Fibroblast of pulmonary artery (primary cell): ENCODE results near the gene TASP1.
"Not testable (repeated sequence)": the region's sequence is repeated elsewhere in the genome, so short reads cannot be mapped to it uniquely, and the experiment has no call there.

Source experiments
- DNase-seq: peaks from one replicate; pipeline ENCODE4 v3.0.0-alpha.2; 2010; ENCODE audit warnings: low read depth
- H3K4me3 ChIP-seq: replicated peaks from 2 replicates; pipeline ENCODE4 v1.5.1; 2011; ENCODE audit warnings: low read depth, mild to moderate bottlenecking, control low read depth, low read length, moderate library complexity
- TF ChIP-seq, protein P1 (sequence below): IDR thresholded peaks from 2 replicates; pipeline ENCODE4 v1.5.1; 2011; ENCODE audit warnings: mild to moderate bottlenecking, control low read depth, low read length, inconsistent platforms; ENCODE audit errors: missing control alignments

Gene TASP1

DNA sequence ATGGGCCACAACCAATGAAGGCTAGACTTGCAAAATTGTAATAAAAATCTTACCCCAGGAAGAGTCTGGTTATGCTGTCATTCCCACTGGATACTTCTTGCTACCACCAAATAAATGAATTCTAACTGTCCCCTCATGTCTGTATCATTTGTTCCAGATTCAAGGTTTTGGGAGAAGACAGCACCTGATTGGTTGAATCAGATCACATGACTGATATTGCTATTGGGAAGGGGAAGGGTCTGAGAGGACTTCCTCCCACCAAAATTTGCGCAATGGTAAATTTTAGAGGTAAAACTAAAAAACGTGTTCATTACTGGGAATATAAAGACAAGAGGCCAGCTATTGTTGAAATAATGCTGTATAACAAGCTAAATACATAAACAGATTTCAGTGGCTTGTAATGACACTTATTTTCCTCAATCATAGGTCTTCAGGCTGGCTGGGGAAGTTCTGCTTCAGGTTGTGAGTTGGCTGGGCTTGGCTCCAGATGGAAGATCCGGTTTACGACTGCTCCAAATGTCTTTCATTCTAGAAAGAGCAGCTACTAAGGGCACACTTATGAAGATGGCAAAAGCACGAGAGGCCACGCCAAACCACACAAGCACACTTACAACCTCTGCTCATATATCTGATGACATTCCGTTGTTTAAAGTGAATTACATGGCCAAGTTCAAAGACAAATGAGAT lies 27.1 kb upstream of the TASP1 start:
- no peak for DNase-seq
- TF ChIP-seq, protein P1, sequence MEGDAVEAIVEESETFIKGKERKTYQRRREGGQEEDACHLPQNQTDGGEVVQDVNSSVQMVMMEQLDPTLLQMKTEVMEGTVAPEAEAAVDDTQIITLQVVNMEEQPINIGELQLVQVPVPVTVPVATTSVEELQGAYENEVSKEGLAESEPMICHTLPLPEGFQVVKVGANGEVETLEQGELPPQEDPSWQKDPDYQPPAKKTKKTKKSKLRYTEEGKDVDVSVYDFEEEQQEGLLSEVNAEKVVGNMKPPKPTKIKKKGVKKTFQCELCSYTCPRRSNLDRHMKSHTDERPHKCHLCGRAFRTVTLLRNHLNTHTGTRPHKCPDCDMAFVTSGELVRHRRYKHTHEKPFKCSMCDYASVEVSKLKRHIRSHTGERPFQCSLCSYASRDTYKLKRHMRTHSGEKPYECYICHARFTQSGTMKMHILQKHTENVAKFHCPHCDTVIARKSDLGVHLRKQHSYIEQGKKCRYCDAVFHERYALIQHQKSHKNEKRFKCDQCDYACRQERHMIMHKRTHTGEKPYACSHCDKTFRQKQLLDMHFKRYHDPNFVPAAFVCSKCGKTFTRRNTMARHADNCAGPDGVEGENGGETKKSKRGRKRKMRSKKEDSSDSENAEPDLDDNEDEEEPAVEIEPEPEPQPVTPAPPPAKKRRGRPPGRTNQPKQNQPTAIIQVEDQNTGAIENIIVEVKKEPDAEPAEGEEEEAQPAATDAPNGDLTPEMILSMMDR, result no peak
- H3K4me3 ChIP-seq, result no peak overlapping the region

GRCh38 chr20:13661070-13661685 lies 22.4 kb upstream of the TASP1 start:
- DNase-seq, result peak; percentile 6
- H3K4me3 ChIP-seq, result no peak overlapping the region
- TF ChIP-seq, protein P1, result no peak

DNA sequence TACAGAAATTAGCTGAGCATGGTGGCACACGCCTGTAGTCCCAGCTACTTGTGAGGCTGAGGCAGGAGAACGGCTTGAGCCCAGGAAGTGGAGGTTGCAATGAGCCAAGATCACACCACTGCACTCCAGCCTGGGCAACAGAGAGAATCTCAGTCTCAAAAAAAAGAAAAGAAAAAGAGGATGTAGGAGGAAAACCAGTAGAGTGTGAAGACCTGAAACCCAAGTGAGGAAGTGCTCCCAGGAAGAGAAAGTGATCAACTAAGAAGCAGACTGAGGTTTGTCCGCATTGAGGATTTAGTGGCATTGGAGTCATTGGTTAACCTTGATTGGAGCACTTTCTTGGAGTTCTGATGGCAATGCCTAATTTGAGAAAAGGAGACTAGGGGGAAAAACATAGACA lies 20.6 kb upstream of the TASP1 start:
- H3K4me3 ChIP-seq, result no peak overlapping the region
- DNase-seq, result no peak
- TF ChIP-seq, protein P1, result no peak

GRCh38 chr20:13658060-13658459 lies 19.3 kb upstream of the TASP1 start:
- not testable (repeated sequence) for H3K4me3 ChIP-seq, DNase-seq

- no peak overlapping the region for H3K4me3 ChIP-seq
- DNase-seq, result no peak
- TF ChIP-seq, protein P1, result no peak
Observed at GRCh38 chr20:13656721-13657368, 18.1 kb upstream of the TASP1 start.

GRCh38 chr20:13654463-13655023 lies 15.8 kb upstream of the TASP1 start:
- H3K4me3 ChIP-seq, result no peak overlapping the region
- DNase-seq, result no peak
- TF ChIP-seq, protein P1, result no peak

DNA sequence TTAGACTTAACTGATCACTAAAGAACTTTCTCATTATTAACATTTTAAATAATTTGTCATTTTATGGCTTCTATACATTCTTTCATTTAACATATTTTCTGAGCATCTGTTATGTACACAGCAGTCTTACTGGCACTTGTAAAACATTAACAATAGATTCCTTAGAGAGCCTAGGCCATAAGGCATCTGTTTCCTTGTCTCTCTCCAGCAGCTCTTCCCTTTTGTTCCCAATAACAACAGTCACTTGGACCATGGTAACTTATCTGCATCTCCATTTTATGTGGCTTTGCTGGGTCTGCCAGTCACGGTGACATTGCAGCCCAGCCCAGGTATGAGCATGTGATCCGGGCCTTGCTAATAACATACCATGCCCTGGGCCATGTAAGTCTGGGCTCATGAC lies 11.7 kb upstream of the TASP1 start:
- H3K4me3 ChIP-seq, result no peak overlapping the region
- DNase-seq, result no peak
- TF ChIP-seq, protein P1, result no peak
